Cardiac septum (tissue), 1 donor: ENCODE data around the gene NECAP2. TPM values are rescaled to one million over a fixed set of nuclear protein-coding genes. Genes with fewer than 3 reads are reported as not detected.
A peak's percentile ranks its signal among the peaks of the same experiment; 100 is the strongest.

ENCODE experiments used
- DNase-seq: peaks from one replicate; pipeline ENCODE4 v3.0.0-alpha.2; 2020; ENCODE audit warnings: low spot score
- intact Hi-C: fragments of 100-400 bp; cut with DNase I; formaldehyde crosslinking; loops from one replicate; pipeline ENCODE4 v1.14.0; 2022
- long read RNA-seq: library from polyadenylated mRNA; unstranded; transcript quantifications from one replicate; pipeline ENCODE4 v2.0.0, GENCODE V29; 2021
- total RNA-seq: library from RNA; stranded (reverse); fragmentation: NEBNext Ultra II Directional; extraction: Animal tissue kit (Norgen Biotek cat#: 25700); gene quantifications from one replicate; pipeline ENCODE4 v1.2.1, GENCODE V29; 2021
- donor health status: DM: no; HTN: no; CAD: no.

NECAP2 gene
- total RNA-seq, result 14.5 TPM
- long read RNA-seq, transcript NECAP2-201 (8 exons, 2,070 nt), result major isoform, 20 of 35 reads
- long read RNA-seq, partial matches to known transcripts, result 5 of 35 reads
- long read RNA-seq, other reads (novel, unspliced or antisense), result 7 of 35 reads

GRCh38 chr1:16440470-16441281, at the start of gene NECAP2:
Gene NECAP2 (plus strand): TSS chr1:16440724. CDS start chr1:16440762, 38 bp downstream.
- intact Hi-C loops, result loop anchor here (1.0 to 5.0 kb wide), 2 partner anchors 57 to 73 kb away; partner anchors contain the start of gene SZRD1
- DNase-seq, result peak; percentile 97

- no peak for DNase-seq
- intact Hi-C loops, result no loop called here
Observed at GRCh38 chr1:16391411-16391810, 49.1 kb upstream of the NECAP2 start.

GRCh38 chr1:16392740-16393569, 47.6 kb upstream of the NECAP2 start:
- DNase-seq, result no peak
- intact Hi-C loops, result no loop called here

- intact Hi-C loops, result no loop called here
- DNase-seq, result no peak
Observed at GRCh38 chr1:16393570-16394521, 46.7 kb upstream of the NECAP2 start.

GRCh38 chr1:16394977-16395376, 45.5 kb upstream of the NECAP2 start:
- DNase-seq, result no peak
- intact Hi-C loops, result no loop called here

GRCh38 chr1:16396591-16396990, 43.9 kb upstream of the NECAP2 start:
- DNase-seq, result no peak
- intact Hi-C loops, result no loop called here

- intact Hi-C loops, result no loop called here
- no peak for DNase-seq
Observed at GRCh38 chr1:16397120-16397519, 43.4 kb upstream of the NECAP2 start.

GRCh38 chr1:16398371-16398953, 42.1 kb upstream of the NECAP2 start:
- no peak for DNase-seq
- intact Hi-C loops, result no loop called here

- intact Hi-C loops, result no loop called here
- no peak for DNase-seq
Observed at GRCh38 chr1:16402742-16403141, 37.8 kb upstream of the NECAP2 start.

- intact Hi-C loops, result no loop called here
- DNase-seq, result no peak
Observed at GRCh38 chr1:16405441-16405840, 35.1 kb upstream of the NECAP2 start.

GRCh38 chr1:16406868-16407267, 33.7 kb upstream of the NECAP2 start:
- intact Hi-C loops, result no loop called here
- DNase-seq, result no peak

- intact Hi-C loops, result no loop called here
- no peak for DNase-seq
Observed at GRCh38 chr1:16409536-16410152, 30.9 kb upstream of the NECAP2 start.

GRCh38 chr1:16410803-16411202, 29.7 kb upstream of the NECAP2 start:
- no peak for DNase-seq
- intact Hi-C loops, result no loop called here

- intact Hi-C loops, result no loop called here
- no peak for DNase-seq
Observed at GRCh38 chr1:16413191-16413590, 27.3 kb upstream of the NECAP2 start.

GRCh38 chr1:16418823-16419425, 21.6 kb upstream of the NECAP2 start:
- DNase-seq, result no peak
- intact Hi-C loops, result no loop called here

GRCh38 chr1:16420424-16421118, 20.0 kb upstream of the NECAP2 start:
- no peak for DNase-seq
- intact Hi-C loops, result no loop called here

GRCh38 chr1:16421201-16421600, 19.3 kb upstream of the NECAP2 start:
- DNase-seq, result no peak
- intact Hi-C loops, result no loop called here

GRCh38 chr1:16422041-16422440, 18.5 kb upstream of the NECAP2 start:
- intact Hi-C loops, result no loop called here

More at GRCh38 chr1:16422041-16422440, 18.5 kb upstream of the NECAP2 start:
- no peak for DNase-seq
